HepG2 (cell line): ENCODE results near the gene HAND1. TPM values are rescaled to one million over a fixed set of nuclear protein-coding genes. Genes with fewer than 3 reads are reported as not detected.

ENCODE experiments used
- ATAC-seq: fragments of 200-7000 bp; cut with Tn5 transposase; 3 replicates; pipeline ENCODE4 v1.9.1; 2020; ENCODE audit warnings: mild to moderate bottlenecking, moderate library complexity
- BruUV-seq: library from RNA; stranded (reverse); fragments of 400-500 nt; replicated peaks from 2 replicates; lab custom pipeline; 2021; lab: Mats Ljungman, UMichigan
- CTCF ChIA-PET: fragments of 300-600 bp; formaldehyde crosslinking; extraction: SDS; loops from one replicate; lab custom pipeline; 2021; ENCODE audit warnings: low total read pairs, inconsistent platforms, low intra/inter-chr PET ratio; lab: Yijun Ruan, JAX
- POLR2A ChIA-PET: fragments of 350-600 bp; sonication (Branson Sonifier 250); formaldehyde crosslinking; loops from one replicate; lab custom pipeline; 2020; ENCODE audit warnings: antibody characterized with exemption, inconsistent platforms; lab: Yijun Ruan, JAX
- DNase-seq: peaks from one replicate; pipeline ENCODE4 v3.0.0-alpha.2; 2015; ENCODE audit warnings: low spot score
- FAIRE-seq: peaks from 3 replicates; lab custom pipeline; 2011; peaks lifted over from hg19 to GRCh38; lab: Jason Lieb, UNC
- H2AFZ ChIP-seq: one replicate; pipeline ENCODE4 v1.6.1; 2011; ENCODE audit warnings: low read length, inconsistent platforms
- H3K27ac ChIP-seq: fragments of 300-600 bp; 3 replicates; pipeline ENCODE4 v1.8.0; 2011; ENCODE audit warnings: mixed run types, mild to moderate bottlenecking, mixed read lengths, low read length, inconsistent platforms; ENCODE audit not compliant: insufficient read depth; ENCODE audit errors: extremely low read length
- H3K27me3 ChIP-seq, 2 experiments: fragments of 200-600 bp in 1 of 2; 2 replicates in 1 of 2; 3 replicates in 1 of 2; pipeline versions ENCODE4 v1.6.0 to v1.8.0; 2011; ENCODE audit warnings: low read length in 2 of 2, mild to moderate bottlenecking in 2 of 2, moderate library complexity in 2 of 2, inconsistent platforms in 1 of 2; ENCODE audit not compliant: insufficient read depth in 2 of 2, control insufficient read depth in 1 of 2
- H3K36me3 ChIP-seq, 2 experiments: fragments of 200-600 bp in 1 of 2; replicated peaks in 1 of 2; 2 replicates in 1 of 2; 3 replicates in 1 of 2; pipeline versions ENCODE4 v1.5.1 to v1.8.0; 2011; ENCODE audit warnings: low read length in 2 of 2, inconsistent platforms in 1 of 2; ENCODE audit not compliant: insufficient read depth in 2 of 2, control insufficient read depth in 1 of 2
- H3K4me1 ChIP-seq: 2 replicates; pipeline ENCODE4 v1.5.1; 2012; ENCODE audit warnings: low read length, inconsistent platforms; ENCODE audit not compliant: insufficient read depth
- H3K4me2 ChIP-seq: 2 replicates; pipeline ENCODE4 v1.6.0; 2011; ENCODE audit warnings: low read depth, low read length, inconsistent platforms
- H3K4me3 ChIP-seq, 3 experiments: fragments of 200-600 bp in 1 of 3; sonication (generic), shearing (Covaris generic) in 1 of 3; replicated peaks in 1 of 3; 2 replicates each; pipeline ENCODE4 v1.5.1; 2011 to 2016; ENCODE audit warnings: low read length in 3 of 3, inconsistent platforms in 2 of 3, low read depth in 2 of 3, mild to moderate bottlenecking in 2 of 3, control low read depth in 1 of 3, mixed read lengths in 1 of 3; ENCODE audit not compliant: insufficient read depth in 1 of 3
- H3K79me2 ChIP-seq: one replicate; pipeline ENCODE4 v1.6.1; 2011; ENCODE audit warnings: low read length, inconsistent platforms; ENCODE audit not compliant: insufficient read depth
- H3K9ac ChIP-seq: 2 replicates; pipeline ENCODE4 v1.6.0; 2011; ENCODE audit warnings: mild to moderate bottlenecking, low read depth, low read length, inconsistent platforms; ENCODE audit not compliant: insufficient read depth
- H3K9me3 ChIP-seq: 2 replicates; pipeline ENCODE4 v1.5.1; 2012; ENCODE audit warnings: mild to moderate bottlenecking, low read length
- H4K20me1 ChIP-seq: 2 replicates; pipeline ENCODE4 v1.6.0; 2011; ENCODE audit warnings: inconsistent platforms, mild to moderate bottlenecking, low read length, moderate library complexity; ENCODE audit not compliant: insufficient read depth
- JARID2 ChIP-seq: sonication (generic); formaldehyde crosslinking; IDR thresholded peaks from 2 replicates; pipeline ENCODE4 v1.8.1; 2023; ENCODE audit warnings: missing genetic modification reagents, inconsistent platforms; ENCODE audit not compliant: insufficient replicate concordance
- POLR2G ChIP-seq: fragments of 200-400 bp; formaldehyde crosslinking; IDR thresholded peaks from 2 replicates; pipeline ENCODE4 v1.6.1; 2018; ENCODE audit warnings: mild to moderate bottlenecking, low read depth, low read length, moderate library complexity
- U2AF2 ChIP-seq: fragments of 200-400 bp; formaldehyde crosslinking; IDR thresholded peaks from 2 replicates; pipeline ENCODE4 v1.6.1; 2017; ENCODE audit warnings: low read depth, mild to moderate bottlenecking, low read length
- ZNF768 ChIP-seq: sonication (generic); formaldehyde crosslinking; IDR thresholded peaks from 2 replicates; pipeline ENCODE4 v1.4.0; 2020; ENCODE audit warnings: missing genetic modification reagents
- ZSCAN31 ChIP-seq: sonication (generic); formaldehyde crosslinking; IDR thresholded peaks from 2 replicates; pipeline ENCODE4 v1.5.0; 2020; ENCODE audit warnings: low read depth, mild to moderate bottlenecking, missing genetic modification reagents
- WGBS: methylation state at CpG from one replicate; pipeline ENCODE4 v1.1.6; 2017; ENCODE audit warnings: low lambda C conversion rate; 5-methylcytosine and 5-hydroxymethylcytosine counted together
- in situ Hi-C: cut with HindIII; loops from 2 replicates; pipeline ENCODE4 v1.10.0; 2017; ENCODE audit warnings: low pct_unique_long_range_greater_than_20kb; ENCODE audit not compliant: extremely low pct_ligation_motif_present
- intact Hi-C: fragments of 100-400 bp; cut with micrococcal nuclease; formaldehyde crosslinking; loops from one replicate; pipeline ENCODE4 v1.10.0; 2022; ENCODE audit not compliant: unreplicated experiment
- polyA plus RNA-seq, 8 experiments: library from polyadenylated mRNA; depleted of rRNA in 3 of 8; stranded (reverse) in 7 of 8; unstranded in 1 of 8; fragments of >200 nt; fragmentation: Illumina TruSeq in 4 of 8; extraction: Trizol in 4 of 8; gene quantifications; 2 replicates each; pipeline versions ENCODE4 v1.2.1 to v1.2.3, GENCODE V29; 2011 to 2016; ENCODE audit warnings: low read depth in 4 of 8, missing spikeins in 1 of 8, mixed read lengths in 1 of 8; ENCODE audit not compliant: insufficient read depth in 1 of 8
- total RNA-seq, 5 experiments: library from RNA; depleted of rRNA; stranded (reverse); fragments of >200 nt; fragmentation: Illumina TruSeq; extraction: Trizol; gene quantifications; 2 replicates each; pipeline ENCODE4 v1.2.3, GENCODE V29; 2016; ENCODE audit warnings: low read depth in 1 of 5
- TF ChIP-seq, protein P1 (sequence below): sonication (generic); formaldehyde crosslinking; IDR thresholded peaks from 2 replicates; pipeline ENCODE4 v1.9.0; 2021; ENCODE audit warnings: mild to moderate bottlenecking, missing genetic modification reagents
- TF ChIP-seq, protein P2 (sequence below): sonication (generic); formaldehyde crosslinking; IDR thresholded peaks from 2 replicates; pipeline ENCODE4 v1.8.1; 2023; ENCODE audit warnings: mild to moderate bottlenecking, inconsistent platforms, moderate library complexity, missing genetic modification reagents, borderline replicate concordance

Gene HAND1
- total and polyA plus RNA-seq, 2 of the 13 experiments (the other 11 are each of a cell fraction or from before 2014, with no cell fraction given): not detected

DNA sequence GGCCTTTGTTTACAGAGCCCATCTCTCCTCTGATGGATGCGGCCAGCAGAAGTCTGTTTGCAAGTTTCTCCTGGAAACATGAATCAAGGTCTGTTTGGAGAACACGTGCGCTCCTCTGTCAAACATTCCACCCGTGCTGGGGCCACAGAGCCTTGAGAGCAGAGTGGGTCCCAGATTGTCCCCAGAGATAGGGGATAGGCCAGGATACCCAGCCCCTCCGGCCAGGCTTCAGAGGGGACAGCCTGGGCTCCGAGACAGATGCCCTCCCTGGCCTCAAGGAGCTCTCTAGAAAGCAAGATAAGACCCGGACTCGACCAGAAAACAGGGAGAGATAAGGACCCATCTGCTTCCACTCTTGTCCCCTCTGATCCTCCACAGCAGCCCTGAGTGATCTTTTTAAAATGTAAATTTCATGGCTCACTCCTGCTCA lies 40.4 kb upstream of the HAND1 start (continued):
- TF ChIP-seq, protein P1, sequence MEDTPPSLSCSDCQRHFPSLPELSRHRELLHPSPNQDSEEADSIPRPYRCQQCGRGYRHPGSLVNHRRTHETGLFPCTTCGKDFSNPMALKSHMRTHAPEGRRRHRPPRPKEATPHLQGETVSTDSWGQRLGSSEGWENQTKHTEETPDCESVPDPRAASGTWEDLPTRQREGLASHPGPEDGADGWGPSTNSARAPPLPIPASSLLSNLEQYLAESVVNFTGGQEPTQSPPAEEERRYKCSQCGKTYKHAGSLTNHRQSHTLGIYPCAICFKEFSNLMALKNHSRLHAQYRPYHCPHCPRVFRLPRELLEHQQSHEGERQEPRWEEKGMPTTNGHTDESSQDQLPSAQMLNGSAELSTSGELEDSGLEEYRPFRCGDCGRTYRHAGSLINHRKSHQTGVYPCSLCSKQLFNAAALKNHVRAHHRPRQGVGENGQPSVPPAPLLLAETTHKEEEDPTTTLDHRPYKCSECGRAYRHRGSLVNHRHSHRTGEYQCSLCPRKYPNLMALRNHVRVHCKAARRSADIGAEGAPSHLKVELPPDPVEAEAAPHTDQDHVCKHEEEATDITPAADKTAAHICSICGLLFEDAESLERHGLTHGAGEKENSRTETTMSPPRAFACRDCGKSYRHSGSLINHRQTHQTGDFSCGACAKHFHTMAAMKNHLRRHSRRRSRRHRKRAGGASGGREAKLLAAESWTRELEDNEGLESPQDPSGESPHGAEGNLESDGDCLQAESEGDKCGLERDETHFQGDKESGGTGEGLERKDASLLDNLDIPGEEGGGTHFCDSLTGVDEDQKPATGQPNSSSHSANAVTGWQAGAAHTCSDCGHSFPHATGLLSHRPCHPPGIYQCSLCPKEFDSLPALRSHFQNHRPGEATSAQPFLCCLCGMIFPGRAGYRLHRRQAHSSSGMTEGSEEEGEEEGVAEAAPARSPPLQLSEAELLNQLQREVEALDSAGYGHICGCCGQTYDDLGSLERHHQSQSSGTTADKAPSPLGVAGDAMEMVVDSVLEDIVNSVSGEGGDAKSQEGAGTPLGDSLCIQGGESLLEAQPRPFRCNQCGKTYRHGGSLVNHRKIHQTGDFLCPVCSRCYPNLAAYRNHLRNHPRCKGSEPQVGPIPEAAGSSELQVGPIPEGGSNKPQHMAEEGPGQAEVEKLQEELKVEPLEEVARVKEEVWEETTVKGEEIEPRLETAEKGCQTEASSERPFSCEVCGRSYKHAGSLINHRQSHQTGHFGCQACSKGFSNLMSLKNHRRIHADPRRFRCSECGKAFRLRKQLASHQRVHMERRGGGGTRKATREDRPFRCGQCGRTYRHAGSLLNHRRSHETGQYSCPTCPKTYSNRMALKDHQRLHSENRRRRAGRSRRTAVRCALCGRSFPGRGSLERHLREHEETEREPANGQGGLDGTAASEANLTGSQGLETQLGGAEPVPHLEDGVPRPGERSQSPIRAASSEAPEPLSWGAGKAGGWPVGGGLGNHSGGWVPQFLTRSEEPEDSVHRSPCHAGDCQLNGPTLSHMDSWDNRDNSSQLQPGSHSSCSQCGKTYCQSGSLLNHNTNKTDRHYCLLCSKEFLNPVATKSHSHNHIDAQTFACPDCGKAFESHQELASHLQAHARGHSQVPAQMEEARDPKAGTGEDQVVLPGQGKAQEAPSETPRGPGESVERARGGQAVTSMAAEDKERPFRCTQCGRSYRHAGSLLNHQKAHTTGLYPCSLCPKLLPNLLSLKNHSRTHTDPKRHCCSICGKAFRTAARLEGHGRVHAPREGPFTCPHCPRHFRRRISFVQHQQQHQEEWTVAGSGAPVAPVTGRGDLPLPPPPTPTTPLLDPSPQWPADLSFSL (CRISPR knock-in tag): no peak

DNA sequence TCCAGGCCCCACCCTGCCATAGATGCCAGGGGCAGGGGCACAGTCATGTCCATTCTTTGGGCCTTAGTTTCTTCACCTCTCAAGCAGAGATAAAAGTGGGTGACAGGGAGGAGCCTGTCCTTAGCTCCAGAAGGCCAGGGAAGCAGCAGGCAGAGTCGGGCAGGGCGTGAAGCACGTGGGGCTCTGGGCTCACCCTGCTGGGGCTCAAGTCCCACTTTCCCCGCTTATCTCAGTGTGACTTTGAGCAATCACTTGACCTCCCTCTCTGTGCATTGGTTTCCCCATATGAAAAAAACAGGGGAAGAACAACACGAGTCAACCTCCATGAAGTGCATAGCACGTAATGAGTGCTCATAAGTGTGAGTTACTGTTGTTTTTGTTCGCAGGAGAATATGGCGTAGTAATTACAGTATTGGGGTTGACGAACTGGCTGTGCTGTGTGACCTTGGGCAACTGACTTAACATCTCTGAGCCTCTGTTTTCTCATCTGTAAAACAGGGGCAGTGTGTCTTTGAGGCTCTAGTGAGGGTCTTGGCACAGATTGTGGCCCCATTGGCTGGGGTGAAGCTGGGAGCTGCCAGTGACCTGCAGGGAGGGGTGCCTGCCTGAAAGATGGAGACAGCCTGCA lies 39.9 kb upstream of the HAND1 start:
- intact Hi-C loops: no loop called here
- H3K9ac ChIP-seq: no peak overlapping the region
- H3K4me1 ChIP-seq: no peaks in the 10 kb centered on the region
- FAIRE-seq (no peak), ATAC-seq (no peak), DNase-seq (no peak)
- POLR2A ChIA-PET: no interaction called here
- in situ Hi-C loops: no loop called here
- H3K9me3 ChIP-seq: no peaks in the 10 kb centered on the region
- no peak overlapping the region for H3K27ac ChIP-seq
- H3K27me3 ChIP-seq: peaks cover 0 to 10% of the 10 kb centered on the region in 2 experiments; a peak in 1 of 5 replicates
- TF ChIP-seq ZSCAN31 (CRISPR knock-in tag) (no peak), POLR2G (no peak), U2AF2 (no peak), ZNF768 (peak; percentile 95), JARID2 (CRISPR knock-in tag) (no peak)
- TF ChIP-seq, protein P2, sequence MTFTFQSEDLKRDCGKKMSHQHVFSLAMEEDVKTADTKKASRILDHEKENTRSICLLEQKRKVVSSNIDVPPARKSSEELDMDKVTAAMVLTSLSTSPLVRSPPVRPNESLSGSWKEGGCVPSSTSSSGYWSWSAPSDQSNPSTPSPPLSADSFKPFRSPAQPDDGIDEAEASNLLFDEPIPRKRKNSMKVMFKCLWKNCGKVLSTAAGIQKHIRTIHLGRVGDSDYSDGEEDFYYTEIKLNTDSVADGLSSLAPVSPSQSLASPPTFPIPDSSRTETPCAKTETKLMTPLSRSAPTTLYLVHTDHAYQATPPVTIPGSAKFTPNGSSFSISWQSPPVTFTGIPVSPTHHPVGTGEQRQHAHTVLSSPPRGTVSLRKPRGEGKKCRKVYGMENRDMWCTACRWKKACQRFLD (CRISPR knock-in tag): no peak
- no peaks in the 10 kb centered on the region for H3K79me2 ChIP-seq
- H3K4me3 ChIP-seq: no peak overlapping the region
- no peaks in the 10 kb centered on the region for H3K36me3 ChIP-seq
- no peak overlapping the region for H2AFZ ChIP-seq
- H3K4me2 ChIP-seq: no peak overlapping the region
- BruUV-seq: no TSS peak
- 24% methylated on average over 9 of the region's 9 CpGs for WGBS
- CTCF ChIA-PET: no interaction called here
- H4K20me1 ChIP-seq: no peaks in the 10 kb centered on the region
